ENCODE data around the gene LENEP. TPM values are rescaled to one million over a fixed set of nuclear protein-coding genes. Genes with fewer than 3 reads are reported as not detected.

The LENEP gene
- total RNA-seq, 2 experiments from 2014 or later, result 1.1 to 1.9 TPM

- Mint-ChIP-seq H3K36me3 (peaks cover 16% of the 10 kb centered on the region), H3K9me3 (no peaks in the 10 kb centered on the region), H3K27ac (no peak overlapping the region), H3K27me3 (peaks cover 2% of the 10 kb centered on the region), H3K4me1 (peaks cover 54% of the 10 kb centered on the region), H3K4me3 (no peak overlapping the region)
- POLR2A ChIA-PET, result interaction anchor here (0.7 to 3.5 kb wide), 5 partner anchors 9 to 40 kb away, joined by 3 to 18 read pairs (median 6); partner anchors contain the start of genes CKS1B and FLAD1
- ATAC-seq (ENCODE audit: low read depth) (no peak), DNase-seq (no peak)
Measured at GRCh38 chr1:155014709-155015508, 21.5 kb downstream of the LENEP start.

GRCh38 chr1:155015527-155016230, 22.3 kb downstream of the LENEP start:
- H3K36me3 Mint-ChIP-seq, result peaks cover 18% of the 10 kb centered on the region

DNA sequence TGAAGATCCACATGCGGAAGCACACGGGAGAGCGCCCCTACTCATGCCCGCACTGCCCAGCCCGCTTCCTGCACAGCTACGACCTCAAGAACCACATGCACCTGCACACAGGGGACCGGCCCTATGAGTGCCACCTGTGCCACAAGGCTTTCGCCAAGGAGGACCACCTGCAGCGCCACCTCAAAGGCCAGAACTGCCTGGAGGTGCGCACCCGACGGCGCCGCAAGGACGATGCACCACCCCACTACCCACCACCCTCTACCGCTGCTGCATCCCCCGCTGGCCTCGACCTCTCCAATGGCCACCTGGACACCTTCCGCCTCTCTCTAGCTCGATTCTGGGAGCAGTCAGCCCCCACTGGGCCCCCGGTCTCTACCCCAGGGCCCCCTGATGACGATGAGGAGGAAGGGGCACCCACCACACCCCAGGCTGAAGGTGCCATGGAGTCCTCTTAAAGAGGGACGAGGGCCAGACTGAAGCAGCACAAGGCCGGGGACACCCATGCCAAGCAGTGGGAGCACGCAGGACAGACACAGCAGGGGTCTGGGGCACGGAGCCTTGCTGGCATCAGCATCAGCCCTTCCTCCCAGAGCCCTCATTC, 22.9 kb downstream of the LENEP start:
- Mint-ChIP-seq H3K4me3 (peak overlapping the region; percentile 35), H3K36me3 (peaks cover 18% of the 10 kb centered on the region)
- ATAC-seq (ENCODE audit: low read depth), result no peak

More at GRCh38 chr1:155015527-155016230, 22.3 kb downstream of the LENEP start:
- Mint-ChIP-seq H3K27ac (peak overlapping the region; percentile 60), H3K4me3 (peak overlapping the region; percentile 35), H3K27me3 (peaks cover 5% of the 10 kb centered on the region), H3K4me1 (peaks cover 48% of the 10 kb centered on the region), H3K9me3 (no peaks in the 10 kb centered on the region)
- ATAC-seq (ENCODE audit: low read depth) (no peak), DNase-seq (no peak)
- POLR2A ChIA-PET, result interaction anchor here (1.0 to 3.5 kb wide), 7 partner anchors 9 to 55 kb away, joined by 3 to 18 read pairs (median 6); partner anchors contain the start of genes CKS1B, FLAD1 and PYGO2

DNA sequence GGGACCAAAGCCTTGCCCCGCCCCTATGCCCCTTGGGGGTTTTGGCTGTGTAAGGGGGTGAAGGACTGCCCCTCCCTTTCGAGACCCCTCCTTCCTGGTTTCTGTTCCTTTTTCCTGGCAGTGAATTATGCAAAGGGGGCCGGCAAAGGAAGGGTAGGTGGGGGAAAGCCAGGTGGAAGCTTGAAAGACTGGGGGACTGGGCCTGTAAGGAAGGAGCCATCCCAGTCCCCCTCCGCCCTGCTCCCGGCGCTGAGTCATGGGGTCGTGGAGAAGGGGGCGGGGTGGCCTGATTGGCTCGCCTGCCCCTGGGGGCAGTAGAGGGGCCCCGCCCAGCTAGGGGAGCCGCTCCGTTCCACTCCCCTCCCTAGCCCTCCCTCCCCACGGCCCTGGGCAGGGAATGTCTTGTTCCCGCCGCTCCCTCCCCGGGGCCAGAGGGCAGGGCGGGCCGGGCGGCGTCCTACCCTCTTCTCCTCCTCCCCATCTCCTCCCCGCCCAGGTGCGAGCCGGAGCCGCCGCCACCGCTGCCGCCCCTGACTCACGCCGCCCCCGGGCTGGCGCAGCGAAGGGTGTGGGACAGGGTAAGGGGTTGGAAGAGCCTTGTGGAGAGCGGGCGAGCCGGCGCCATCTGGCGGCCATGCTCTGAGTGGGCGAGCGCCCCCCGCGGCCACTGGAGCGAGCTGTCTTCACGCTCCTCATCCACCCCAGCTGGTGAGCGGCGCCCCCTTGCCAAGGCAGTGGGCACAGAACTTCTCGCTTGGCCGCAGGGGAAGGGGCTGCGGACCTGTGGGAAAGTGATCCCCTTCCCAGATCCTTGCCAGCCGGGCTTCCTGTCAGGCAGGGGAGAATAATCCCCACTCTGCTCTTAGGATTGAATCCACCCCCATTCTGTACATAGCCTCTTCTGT, 23.9 kb downstream of the LENEP start:
- Mint-ChIP-seq H3K27me3 (peaks cover 5% of the 10 kb centered on the region), H3K36me3 (peaks cover 18% of the 10 kb centered on the region), H3K4me1 (peaks cover 42% of the 10 kb centered on the region), H3K4me3 (peak overlapping the region; percentile 74), H3K9me3 (no peaks in the 10 kb centered on the region), H3K27ac (peak overlapping the region; percentile 70)
- ATAC-seq (ENCODE audit: low read depth) (peak; percentile 98), DNase-seq (peak; percentile 92)
- POLR2A ChIA-PET, result interaction anchor here (0.6 to 3.5 kb wide), 9 partner anchors 11 to 81 kb away, joined by 3 to 18 read pairs (median 9); partner anchors contain the start of genes CKS1B, FLAD1, PBXIP1 and PMVK

More for the DNA sequence above, 22.9 kb downstream of the LENEP start:
- POLR2A ChIA-PET, result interaction anchor here (1.0 to 3.5 kb wide), 11 partner anchors 10 to 80 kb away, joined by 3 to 18 read pairs (median 6); partner anchors contain the start of genes CKS1B, FLAD1, PBXIP1 and PMVK
- DNase-seq, result no peak
- Mint-ChIP-seq H3K4me1 (peaks cover 43% of the 10 kb centered on the region), H3K27ac (peak overlapping the region; percentile 45), H3K27me3 (peaks cover 5% of the 10 kb centered on the region), H3K9me3 (no peaks in the 10 kb centered on the region)

GRCh38 chr1:155017946-155018316, 24.5 kb downstream of the LENEP start:
- POLR2A ChIA-PET, result interaction anchor here (0.6 to 3.5 kb wide), 8 partner anchors 11 to 82 kb away, joined by 3 to 18 read pairs (median 10); partner anchors contain the start of genes CKS1B, FLAD1, PBXIP1 and PMVK
- ATAC-seq (ENCODE audit: low read depth), result peak; percentile 30

DNA sequence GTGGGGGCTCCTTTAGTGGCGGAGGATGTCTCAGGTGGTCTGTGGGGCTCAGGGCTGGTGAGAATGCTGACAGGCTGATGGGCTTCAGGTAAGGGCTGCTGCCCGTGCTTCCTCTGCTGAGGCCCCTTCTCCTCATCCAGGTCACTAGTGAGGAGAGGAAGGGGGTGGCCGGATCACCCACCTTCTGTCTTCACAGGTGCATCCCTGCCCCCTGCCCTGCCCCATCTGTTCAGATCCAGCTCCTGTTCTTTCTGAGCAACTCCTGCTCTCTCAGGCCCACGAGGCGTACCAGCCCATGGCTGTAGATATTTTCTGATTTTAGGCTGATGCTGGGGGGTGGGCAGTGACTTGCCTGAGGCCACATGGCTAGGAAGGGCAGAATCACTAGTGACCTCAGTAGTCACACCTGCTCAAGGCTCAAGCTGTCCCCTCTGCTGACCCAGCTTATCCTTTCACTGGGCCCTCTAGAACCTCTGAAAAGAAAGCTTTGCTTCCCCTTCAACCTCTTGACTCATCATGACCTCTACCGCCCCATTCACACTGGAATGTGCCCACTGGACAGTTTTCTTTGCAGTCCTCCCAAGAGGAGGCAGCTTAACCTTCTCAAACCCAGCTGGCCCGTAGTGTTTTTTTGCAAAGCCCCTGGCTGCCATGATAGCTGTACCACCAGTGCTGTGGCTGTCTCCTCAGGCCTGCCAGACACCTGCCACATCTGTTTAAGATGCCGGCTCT, 25.4 kb downstream of the LENEP start:
- Mint-ChIP-seq H3K36me3 (peaks cover 14% of the 10 kb centered on the region), H3K4me1 (peaks cover 29% of the 10 kb centered on the region), H3K4me3 (no peak overlapping the region), H3K27me3 (peaks cover 5% of the 10 kb centered on the region), H3K27ac (no peak overlapping the region), H3K9me3 (no peaks in the 10 kb centered on the region)
- no peak for DNase-seq
- POLR2A ChIA-PET, result interaction anchor here (1.2 kb wide), 1 partner anchor 63 kb away, joined by 4 read pairs; the partner anchor contains the start of gene PBXIP1
- no peak for ATAC-seq (ENCODE audit: low read depth)

More at GRCh38 chr1:155017946-155018316, 24.5 kb downstream of the LENEP start:
- Mint-ChIP-seq H3K27ac (peak overlapping the region; percentile 70), H3K36me3 (peaks cover 16% of the 10 kb centered on the region), H3K4me1 (peaks cover 36% of the 10 kb centered on the region), H3K9me3 (no peaks in the 10 kb centered on the region), H3K4me3 (peak overlapping the region; percentile 74), H3K27me3 (peaks cover 5% of the 10 kb centered on the region)
- DNase-seq, result no peak

GRCh38 chr1:155019377-155020245, 26.2 kb downstream of the LENEP start:
- DNase-seq, result no peak
- POLR2A ChIA-PET, result interaction anchor here (0.8 to 1.2 kb wide), 4 partner anchors 9 to 68 kb away, joined by 3 to 9 read pairs (median 4); partner anchors contain the start of genes CKS1B and PBXIP1
- Mint-ChIP-seq H3K36me3 (peaks cover 13% of the 10 kb centered on the region), H3K4me3 (no peak overlapping the region), H3K9me3 (no peaks in the 10 kb centered on the region), H3K27me3 (peaks cover 7% of the 10 kb centered on the region), H3K4me1 (peaks cover 25% of the 10 kb centered on the region), H3K27ac (no peak overlapping the region)
- ATAC-seq (ENCODE audit: low read depth), result no peak

DNA sequence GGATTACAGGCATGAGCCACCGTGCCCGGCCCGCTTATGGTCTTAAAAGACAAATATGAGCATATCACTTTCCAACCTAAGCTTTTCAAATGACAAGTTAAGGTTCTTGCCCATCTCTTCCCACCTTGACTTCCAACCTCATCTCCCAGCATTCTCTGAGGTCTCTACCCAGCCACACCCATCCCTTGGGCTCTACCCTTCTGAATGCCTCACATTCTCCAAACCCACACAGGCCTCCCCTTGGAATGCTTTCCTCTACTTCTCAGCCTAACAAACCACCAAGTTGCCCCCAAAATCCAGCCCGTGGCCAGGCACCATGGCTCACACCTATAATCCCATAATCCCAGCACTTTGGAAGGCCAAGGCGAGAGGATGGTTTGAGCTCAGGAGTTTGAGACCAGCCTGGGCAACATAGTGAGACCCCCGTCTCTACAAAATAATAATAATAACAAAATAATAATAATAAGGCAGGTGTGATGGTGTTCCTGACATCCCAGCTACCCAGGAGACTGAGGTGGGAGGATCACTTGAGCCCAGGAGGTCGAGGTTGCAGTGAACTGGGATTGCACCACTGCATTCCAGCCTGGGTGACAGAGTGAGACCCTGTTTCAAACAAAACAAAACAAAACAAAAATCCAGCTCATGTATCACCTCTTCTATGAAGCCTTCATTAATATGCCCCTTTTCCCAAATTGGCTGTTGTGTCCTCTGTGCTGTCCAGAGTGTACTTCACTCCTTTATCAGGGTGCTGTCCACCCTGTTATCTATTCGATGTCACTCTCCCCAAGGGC, 28.9 kb downstream of the LENEP start:
- peaks cover 12% of the 10 kb centered on the region for H3K27me3 Mint-ChIP-seq
- peaks cover 4% of the 10 kb centered on the region for H3K36me3 Mint-ChIP-seq
- H3K27ac Mint-ChIP-seq, result no peak overlapping the region
- no peak overlapping the region for H3K4me3 Mint-ChIP-seq
- H3K9me3 Mint-ChIP-seq, result no peaks in the 10 kb centered on the region
- ATAC-seq (ENCODE audit: low read depth), result no peak
- H3K4me1 Mint-ChIP-seq, result peaks cover 9% of the 10 kb centered on the region
- POLR2A ChIA-PET, result no interaction called here
- no peak for DNase-seq

DNA sequence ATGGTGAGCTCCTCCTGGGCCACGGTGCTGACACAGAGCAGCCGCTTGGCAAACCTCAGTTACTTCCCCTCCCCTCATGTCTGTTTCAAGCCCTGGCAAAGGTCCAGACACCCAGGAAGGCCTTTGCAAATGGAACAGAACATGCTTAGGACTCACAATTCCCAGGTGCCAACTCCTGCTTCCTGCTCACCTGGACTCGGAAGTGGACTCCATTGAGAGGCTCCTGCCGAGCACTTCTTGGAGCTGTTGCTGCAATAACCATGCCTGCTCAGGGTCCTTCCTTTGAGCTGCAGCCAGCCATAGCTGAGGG, 29.5 kb downstream of the LENEP start:
- POLR2A ChIA-PET, result no interaction called here
- H3K27ac Mint-ChIP-seq, result no peak overlapping the region
- no peak for ATAC-seq (ENCODE audit: low read depth)

GRCh38 chr1:155023627-155024026, 30.2 kb downstream of the LENEP start:
- POLR2A ChIA-PET, result no interaction called here
- no peak overlapping the region for H3K27ac Mint-ChIP-seq
- H3K36me3 Mint-ChIP-seq, result peaks cover 4% of the 10 kb centered on the region

More for the DNA sequence above, 29.5 kb downstream of the LENEP start:
- H3K4me1 Mint-ChIP-seq, result peaks cover 6% of the 10 kb centered on the region
- H3K4me3 Mint-ChIP-seq, result no peak overlapping the region
- H3K27me3 Mint-ChIP-seq, result peaks cover 12% of the 10 kb centered on the region
- no peaks in the 10 kb centered on the region for H3K9me3 Mint-ChIP-seq
- DNase-seq, result no peak
- H3K36me3 Mint-ChIP-seq, result peaks cover 4% of the 10 kb centered on the region

More at GRCh38 chr1:155023627-155024026, 30.2 kb downstream of the LENEP start:
- Mint-ChIP-seq H3K27me3 (peaks cover 12% of the 10 kb centered on the region), H3K4me1 (peaks cover 4% of the 10 kb centered on the region), H3K4me3 (no peak overlapping the region), H3K9me3 (no peaks in the 10 kb centered on the region)
- ATAC-seq (ENCODE audit: low read depth), result no peak
- DNase-seq, result no peak
